H9 (cell line): ENCODE data around the gene AFDN. TPM values are rescaled to one million over a fixed set of nuclear protein-coding genes. Genes with fewer than 3 reads are reported as not detected.
A peak's percentile ranks its signal among the peaks of the same experiment; 100 is the strongest.

Experiments
- DNase-seq: peaks from one replicate; pipeline ENCODE4 v3.0.0-alpha.2; 2017
- H2AFZ ChIP-seq: one replicate; pipeline ENCODE4 v1.6.1; 2013; ENCODE audit warnings: mild to moderate bottlenecking, low read length, control low read depth, moderate library complexity
- H2AK5ac ChIP-seq: 2 replicates; pipeline ENCODE4 v1.6.1; 2013; ENCODE audit warnings: low read length, control low read depth, mixed read lengths; ENCODE audit not compliant: insufficient read length
- H2BK120ac ChIP-seq: one replicate; pipeline ENCODE4 v1.6.1; 2013; ENCODE audit warnings: low read depth, mild to moderate bottlenecking, low read length, control low read depth, inconsistent platforms; ENCODE audit not compliant: poor library complexity, severe bottlenecking
- H2BK12ac ChIP-seq: 2 replicates; pipeline ENCODE4 v1.6.1; 2013; ENCODE audit warnings: low read length, control low read depth, mixed read lengths, low read depth; ENCODE audit not compliant: insufficient read length
- H2BK15ac ChIP-seq: 2 replicates; pipeline ENCODE4 v1.6.1; 2013; ENCODE audit warnings: low read depth, low read length, control low read depth
- H2BK20ac ChIP-seq: one replicate; pipeline ENCODE4 v1.6.1; 2013; ENCODE audit warnings: low read depth, mild to moderate bottlenecking, low read length, control low read depth, inconsistent platforms; ENCODE audit not compliant: poor library complexity, severe bottlenecking
- H2BK5ac ChIP-seq: 2 replicates; pipeline ENCODE4 v1.6.1; 2013; ENCODE audit warnings: low read length, control low read depth, mixed read lengths; ENCODE audit not compliant: insufficient read length
- H3K14ac ChIP-seq: 2 replicates; pipeline ENCODE4 v1.6.1; 2013; ENCODE audit warnings: low read length, control low read depth; ENCODE audit not compliant: insufficient read depth
- H3K18ac ChIP-seq: 2 replicates; pipeline ENCODE4 v1.6.1; 2013; ENCODE audit warnings: low read depth, mild to moderate bottlenecking, mixed read lengths, low read length, control low read depth; ENCODE audit not compliant: insufficient read length
- H3K23ac ChIP-seq: 2 replicates; pipeline ENCODE4 v1.6.1; 2013; ENCODE audit warnings: low read length, control low read depth, mixed read lengths, low read depth; ENCODE audit not compliant: insufficient read length
- H3K23me2 ChIP-seq: 2 replicates; pipeline ENCODE4 v1.6.1; 2013; ENCODE audit warnings: low read depth, mild to moderate bottlenecking, mixed read lengths, low read length, control low read depth; ENCODE audit not compliant: insufficient read length, poor library complexity, severe bottlenecking
- H3K27ac ChIP-seq: 2 replicates; pipeline ENCODE4 v1.5.1; 2013; ENCODE audit warnings: low read length, control low read depth, mixed read lengths, low read depth; ENCODE audit not compliant: insufficient read length
- H3K27me3 ChIP-seq: 2 replicates; pipeline ENCODE4 v1.6.1; 2013; ENCODE audit warnings: low read length, control low read depth, inconsistent platforms; ENCODE audit not compliant: insufficient read depth
- H3K4ac ChIP-seq: 2 replicates; pipeline ENCODE4 v1.6.1; 2013; ENCODE audit warnings: low read depth, mild to moderate bottlenecking, control low read depth, inconsistent platforms, low read length, moderate library complexity
- H3K4me1 ChIP-seq: 2 replicates; pipeline ENCODE4 v1.6.1; 2013; ENCODE audit warnings: low read length, control low read depth, inconsistent platforms; ENCODE audit not compliant: insufficient read depth
- H3K4me2 ChIP-seq: 2 replicates; pipeline ENCODE4 v1.6.1; 2013; ENCODE audit warnings: low read length, control low read depth, mixed read lengths; ENCODE audit not compliant: insufficient read length, insufficient read depth
- H3K56ac ChIP-seq: 2 replicates; pipeline ENCODE4 v1.6.1; 2013; ENCODE audit warnings: low read depth, mild to moderate bottlenecking, mixed read lengths, low read length, control low read depth; ENCODE audit not compliant: insufficient read length
- H3K79me1 ChIP-seq: 2 replicates; pipeline ENCODE4 v1.6.1; 2013; ENCODE audit warnings: low read depth, mild to moderate bottlenecking, moderate library complexity, low read length, control low read depth, inconsistent platforms; ENCODE audit not compliant: insufficient read depth, poor library complexity, severe bottlenecking
- H3K79me2 ChIP-seq: 2 replicates; pipeline ENCODE4 v1.6.1; 2013; ENCODE audit warnings: low read length, control low read depth, inconsistent platforms; ENCODE audit not compliant: insufficient read depth
- H3K9ac ChIP-seq: 2 replicates; pipeline ENCODE4 v1.6.1; 2013; ENCODE audit warnings: low read length, control low read depth, mixed read lengths; ENCODE audit not compliant: insufficient read length; ENCODE audit errors: extremely low read depth
- H3K9me3 ChIP-seq: one replicate; pipeline ENCODE4 v1.6.1; 2013; ENCODE audit warnings: low read depth, low read length, inconsistent platforms; ENCODE audit not compliant: control insufficient read depth
- H3T11ph ChIP-seq: one replicate; pipeline ENCODE4 v1.6.1; 2013; ENCODE audit warnings: mild to moderate bottlenecking, low read length, control low read depth, inconsistent platforms
- H4K20me1 ChIP-seq: one replicate; pipeline ENCODE4 v1.6.1; 2013; ENCODE audit not compliant: control insufficient read depth, insufficient read length, insufficient read depth
- H4K5ac ChIP-seq: 2 replicates; pipeline ENCODE4 v1.6.1; 2013; ENCODE audit warnings: low read depth, mild to moderate bottlenecking, mixed read lengths, low read length, control low read depth; ENCODE audit not compliant: insufficient read length
- H4K8ac ChIP-seq: replicated peaks from 2 replicates; pipeline ENCODE4 v1.6.1; 2013; ENCODE audit warnings: low read length, control low read depth, mixed read lengths, low read depth; ENCODE audit not compliant: insufficient read length
- H4K91ac ChIP-seq: 2 replicates; pipeline ENCODE4 v1.6.1; 2013; ENCODE audit warnings: low read depth, mild to moderate bottlenecking, moderate library complexity, mixed read lengths, low read length, control low read depth; ENCODE audit not compliant: insufficient read length
- H3K27ac Mint-ChIP-seq, 3 experiments: 2 replicates in 2 of 3; 3 replicates in 1 of 3; pipeline ENCODE4 v1.8.0; 2020 to 2021; ENCODE audit warnings: mixed read lengths in 3 of 3, mild to moderate bottlenecking in 1 of 3, moderate library complexity in 1 of 3
- H3K27me3 Mint-ChIP-seq: 2 replicates; pipeline ENCODE4 v1.8.0; 2021; ENCODE audit warnings: low read depth, mild to moderate bottlenecking, moderate library complexity, mixed read lengths
- H3K36me3 Mint-ChIP-seq, 3 experiments: 2 replicates in 2 of 3; 3 replicates in 1 of 3; pipeline ENCODE4 v1.8.0; 2020 to 2021; ENCODE audit warnings: low read depth in 3 of 3, mixed read lengths in 3 of 3; ENCODE audit not compliant: insufficient read depth in 1 of 3
- H3K4me1 Mint-ChIP-seq, 2 experiments: 2 replicates each; pipeline ENCODE4 v1.8.0; 2020; ENCODE audit warnings: mixed read lengths in 2 of 2
- H3K4me3 Mint-ChIP-seq, 2 experiments: 2 replicates in 1 of 2; 3 replicates in 1 of 2; pipeline ENCODE4 v1.8.0; 2020 to 2021; ENCODE audit warnings: mild to moderate bottlenecking in 2 of 2, mixed read lengths in 2 of 2, moderate library complexity in 1 of 2
- H3K9me3 Mint-ChIP-seq, 2 experiments: 2 replicates in 1 of 2; 3 replicates in 1 of 2; pipeline ENCODE4 v1.8.0; 2020; ENCODE audit warnings: mild to moderate bottlenecking in 2 of 2, mixed read lengths in 2 of 2, moderate library complexity in 1 of 2
- CTCF ChIP-seq: fragments of 200-600 bp; sonication (generic); conservative IDR thresholded peaks from 3 replicates; pipeline ENCODE4 v1.8.0; 2021; ENCODE audit warnings: antibody characterized with exemption, mild to moderate bottlenecking
- WGBS: extraction: QIAGEN DNeasy Blood & Tissue Kit; methylation state at CpG from one replicate; pipeline ENCODE4 v1.1.7; 2013; ENCODE audit warnings: missing lambda C conversion rate, low lambda C conversion rate, mixed read lengths; ENCODE audit not compliant: insufficient read length; ENCODE audit errors: extremely low coverage; 5-methylcytosine and 5-hydroxymethylcytosine counted together
- total RNA-seq: library from RNA; stranded (reverse); gene quantifications from 2 replicates; pipeline ENCODE4 v1.2.1, GENCODE V29; 2021

AFDN gene
- total RNA-seq, 1 experiment from 2014 or later, result 157 TPM

GRCh38 chr6:167921831-167922230 lies 95.1 kb downstream of the AFDN start:
- no peak for DNase-seq
- no peak overlapping the region for H3K14ac ChIP-seq
- no peak overlapping the region for H2AFZ ChIP-seq
- H3K27ac ChIP-seq, result no peak overlapping the region
- no peak overlapping the region for H3T11ph ChIP-seq
- no peak overlapping the region for H2BK12ac ChIP-seq
- no peak for TF ChIP-seq CTCF
- H3K4ac ChIP-seq, result no peak overlapping the region
- peaks cover 33 to 81% (median 75%) of the 10 kb centered on the region in 3 experiments; a peak in 6 of 7 replicates for H3K36me3 Mint-ChIP-seq
- no CpG with 5 or more reads among the region's 6 CpGs for whole genome bisulfite sequencing
- no peak overlapping the region for H3K23ac ChIP-seq
- no peak overlapping the region for H3K56ac ChIP-seq
- H3K9me3 ChIP-seq, result no peaks in the 10 kb centered on the region
- no peaks in the 10 kb centered on the region for H3K79me2 ChIP-seq
- H4K20me1 ChIP-seq, result no peaks in the 10 kb centered on the region
- H3K4me1 ChIP-seq, result no peaks in the 10 kb centered on the region
- H3K4me2 ChIP-seq, result no peak overlapping the region
- no peak overlapping the region for H4K5ac ChIP-seq
- H3K27me3 Mint-ChIP-seq, result no peaks in the 10 kb centered on the region
- no peak overlapping the region for H3K9ac ChIP-seq
- H2BK15ac ChIP-seq, result no peak overlapping the region
- no peaks in the 10 kb centered on the region for H3K79me1 ChIP-seq
- H4K91ac ChIP-seq, result no peak overlapping the region
- H3K27ac Mint-ChIP-seq, result peak overlapping the region; percentile 5 to 6 (median 5); a peak in 2 of 7 replicates
- H3K9me3 Mint-ChIP-seq, result no peaks in the 10 kb centered on the region
- no peak overlapping the region for H2AK5ac ChIP-seq
- H2BK20ac ChIP-seq, result no peak overlapping the region
- H4K8ac ChIP-seq, result no peak overlapping the region
- no peak overlapping the region for H2BK120ac ChIP-seq
- H2BK5ac ChIP-seq, result no peak overlapping the region
- H3K23me2 ChIP-seq, result no peaks in the 10 kb centered on the region
- H3K4me1 Mint-ChIP-seq, result 0 out of 4 replicates have a peak, but pooled peaks cover 0 to 2% of the 10 kb centered on the region in 2 experiments
- no peaks in the 10 kb centered on the region for H3K27me3 ChIP-seq
- H3K4me3 Mint-ChIP-seq, result no peak overlapping the region
- no peak overlapping the region for H3K18ac ChIP-seq
